GM13976 (cell line): ENCODE measurements around the gene KDM6B.

Experiments
- DNase-seq: peaks from one replicate; pipeline ENCODE4 v3.0.0; 2012; ENCODE audit warnings: low spot score
- CTCF ChIP-seq: IDR thresholded peaks from 2 replicates; pipeline ENCODE4 v1.5.1; 2012; ENCODE audit warnings: borderline replicate concordance, mild to moderate bottlenecking; ENCODE audit not compliant: insufficient read depth; ENCODE audit errors: extremely low read depth, missing control alignments, control extremely low read depth
- in situ Hi-C: fragments of 300-500 bp; cut with MboI; formaldehyde crosslinking; loops from one replicate; pipeline ENCODE4 v1.12.0; 2022; ENCODE audit warnings: low sequenced_read_pairs, mixed read lengths, inconsistent platforms; ENCODE audit not compliant: unreplicated experiment

Gene KDM6B

GRCh38 chr17:7845359-7846062 lies 11.5 kb downstream of the KDM6B start:
- in situ Hi-C loops: no loop called here
- no peak for TF ChIP-seq CTCF
- DNase-seq: no peak

DNA sequence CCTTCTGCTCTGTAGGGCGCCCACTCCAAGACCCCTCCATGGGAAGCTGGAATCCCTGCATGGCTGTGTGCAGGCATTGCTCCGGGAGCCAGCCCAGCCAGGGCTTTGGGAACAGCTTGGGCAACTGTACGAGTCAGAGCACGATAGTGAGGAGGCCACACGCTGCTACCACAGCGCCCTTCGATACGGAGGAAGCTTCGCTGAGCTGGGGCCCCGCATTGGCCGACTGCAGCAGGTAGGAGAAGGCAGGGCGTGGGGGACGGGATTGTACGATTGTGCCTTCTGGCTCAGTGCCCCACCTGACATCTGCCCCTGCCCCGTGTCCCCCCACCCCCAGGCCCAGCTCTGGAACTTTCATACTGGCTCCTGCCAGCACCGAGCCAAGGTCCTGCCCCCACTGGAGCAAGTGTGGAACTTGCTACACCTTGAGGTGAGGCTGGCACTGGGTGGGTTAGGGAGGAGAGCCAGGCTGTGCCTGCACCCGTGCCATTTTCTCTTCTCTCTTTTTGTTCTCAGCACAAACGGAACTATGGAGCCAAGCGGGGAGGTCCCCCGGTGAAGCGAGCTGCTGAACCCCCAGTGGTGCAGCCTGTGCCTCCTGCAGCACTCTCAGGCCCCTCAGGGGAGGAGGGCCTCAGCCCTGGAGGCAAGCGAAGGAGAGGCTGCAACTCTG lies 12.2 kb downstream of the KDM6B start:
- DNase-seq: no peak
- TF ChIP-seq CTCF: no peak
- in situ Hi-C loops: no loop called here

DNA sequence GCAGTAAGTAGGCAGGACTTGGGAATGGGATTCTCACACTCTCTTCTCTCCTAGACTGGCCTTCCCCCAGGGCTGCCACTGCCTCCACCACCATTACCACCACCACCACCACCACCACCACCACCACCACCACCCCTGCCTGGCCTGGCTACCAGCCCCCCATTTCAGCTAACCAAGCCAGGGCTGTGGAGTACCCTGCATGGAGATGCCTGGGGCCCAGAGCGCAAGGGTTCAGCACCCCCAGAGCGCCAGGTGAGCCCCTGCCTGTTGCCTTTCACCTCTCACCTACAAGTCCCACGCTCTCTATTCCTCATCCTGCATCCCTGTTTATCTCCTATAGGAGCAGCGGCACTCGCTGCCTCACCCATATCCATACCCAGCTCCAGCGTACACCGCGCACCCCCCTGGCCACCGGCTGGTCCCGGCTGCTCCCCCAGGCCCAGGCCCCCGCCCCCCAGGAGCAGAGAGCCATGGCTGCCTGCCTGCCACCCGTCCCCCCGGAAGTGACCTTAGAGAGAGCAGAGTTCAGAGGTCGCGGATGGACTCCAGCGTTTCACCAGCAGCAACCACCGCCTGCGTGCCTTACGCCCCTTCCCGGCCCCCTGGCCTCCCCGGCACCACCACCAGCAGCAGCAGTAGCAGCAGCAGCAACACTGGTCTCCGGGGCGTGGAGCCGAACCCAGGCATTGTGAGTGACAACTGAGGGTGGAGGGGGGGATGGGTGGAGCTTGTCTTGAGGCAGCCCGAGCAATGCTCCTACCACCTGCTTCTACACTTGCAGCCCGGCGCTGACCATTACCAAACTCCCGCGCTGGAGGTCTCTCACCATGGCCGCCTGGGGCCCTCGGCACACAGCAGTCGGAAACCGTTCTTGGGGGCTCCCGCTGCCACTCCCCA lies 13.0 kb downstream of the KDM6B start:
- TF ChIP-seq CTCF: no peak
- in situ Hi-C loops: no loop called here
- DNase-seq: no peak

DNA sequence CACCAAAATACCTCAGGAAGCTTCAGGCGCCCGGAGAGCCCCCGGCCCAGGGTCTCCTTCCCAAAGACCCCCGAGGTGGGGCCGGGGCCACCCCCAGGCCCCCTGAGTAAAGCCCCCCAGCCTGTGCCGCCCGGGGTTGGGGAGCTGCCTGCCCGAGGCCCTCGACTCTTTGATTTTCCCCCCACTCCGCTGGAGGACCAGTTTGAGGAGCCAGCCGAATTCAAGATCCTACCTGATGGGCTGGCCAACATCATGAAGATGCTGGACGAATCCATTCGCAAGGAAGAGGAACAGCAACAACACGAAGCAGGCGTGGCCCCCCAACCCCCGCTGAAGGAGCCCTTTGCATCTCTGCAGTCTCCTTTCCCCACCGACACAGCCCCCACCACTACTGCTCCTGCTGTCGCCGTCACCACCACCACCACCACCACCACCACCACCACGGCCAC lies 14.1 kb downstream of the KDM6B start:
- in situ Hi-C loops: no loop called here
- no peak for DNase-seq
- no peak for TF ChIP-seq CTCF

- TF ChIP-seq CTCF: no peak
- in situ Hi-C loops: no loop called here
- no peak for DNase-seq
Measured at GRCh38 chr17:7848739-7849129, 14.7 kb downstream of the KDM6B start.

DNA sequence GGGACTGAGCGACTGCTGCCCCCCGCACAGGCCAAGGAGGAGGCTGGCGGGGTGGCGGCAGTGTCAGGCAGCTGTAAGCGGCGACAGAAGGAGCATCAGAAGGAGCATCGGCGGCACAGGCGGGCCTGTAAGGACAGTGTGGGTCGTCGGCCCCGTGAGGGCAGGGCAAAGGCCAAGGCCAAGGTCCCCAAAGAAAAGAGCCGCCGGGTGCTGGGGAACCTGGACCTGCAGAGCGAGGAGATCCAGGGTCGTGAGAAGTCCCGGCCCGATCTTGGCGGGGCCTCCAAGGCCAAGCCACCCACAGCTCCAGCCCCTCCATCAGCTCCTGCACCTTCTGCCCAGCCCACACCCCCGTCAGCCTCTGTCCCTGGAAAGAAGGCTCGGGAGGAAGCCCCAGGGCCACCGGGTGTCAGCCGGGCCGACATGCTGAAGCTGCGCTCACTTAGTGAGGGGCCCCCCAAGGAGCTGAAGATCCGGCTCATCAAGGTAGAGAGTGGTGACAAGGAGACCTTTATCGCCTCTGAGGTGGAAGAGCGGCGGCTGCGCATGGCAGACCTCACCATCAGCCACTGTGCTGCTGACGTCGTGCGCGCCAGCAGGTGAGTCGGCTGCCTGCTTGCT lies 15.2 kb downstream of the KDM6B start:
- TF ChIP-seq CTCF: no peak
- no peak for DNase-seq

More for the DNA sequence above, 15.2 kb downstream of the KDM6B start:
- in situ Hi-C loops: no loop called here
